H9 (cell line): ENCODE results near the gene MARCHF10. TPM values are rescaled to one million over a fixed set of nuclear protein-coding genes. Genes with fewer than 3 reads are reported as not detected.

Experiments
- DNase-seq: peaks from one replicate; pipeline ENCODE4 v3.0.0-alpha.2; 2017
- H2AFZ ChIP-seq: one replicate; pipeline ENCODE4 v1.6.1; 2013; ENCODE audit warnings: mild to moderate bottlenecking, low read length, control low read depth, moderate library complexity
- H2AK5ac ChIP-seq: 2 replicates; pipeline ENCODE4 v1.6.1; 2013; ENCODE audit warnings: low read length, control low read depth, mixed read lengths; ENCODE audit not compliant: insufficient read length
- H2BK120ac ChIP-seq: one replicate; pipeline ENCODE4 v1.6.1; 2013; ENCODE audit warnings: low read depth, mild to moderate bottlenecking, low read length, control low read depth, inconsistent platforms; ENCODE audit not compliant: poor library complexity, severe bottlenecking
- H2BK12ac ChIP-seq: 2 replicates; pipeline ENCODE4 v1.6.1; 2013; ENCODE audit warnings: low read length, control low read depth, mixed read lengths, low read depth; ENCODE audit not compliant: insufficient read length
- H2BK15ac ChIP-seq: 2 replicates; pipeline ENCODE4 v1.6.1; 2013; ENCODE audit warnings: low read depth, low read length, control low read depth
- H2BK20ac ChIP-seq: one replicate; pipeline ENCODE4 v1.6.1; 2013; ENCODE audit warnings: low read depth, mild to moderate bottlenecking, low read length, control low read depth, inconsistent platforms; ENCODE audit not compliant: poor library complexity, severe bottlenecking
- H2BK5ac ChIP-seq: 2 replicates; pipeline ENCODE4 v1.6.1; 2013; ENCODE audit warnings: low read length, control low read depth, mixed read lengths; ENCODE audit not compliant: insufficient read length
- H3K14ac ChIP-seq: 2 replicates; pipeline ENCODE4 v1.6.1; 2013; ENCODE audit warnings: low read length, control low read depth; ENCODE audit not compliant: insufficient read depth
- H3K18ac ChIP-seq: 2 replicates; pipeline ENCODE4 v1.6.1; 2013; ENCODE audit warnings: low read depth, mild to moderate bottlenecking, mixed read lengths, low read length, control low read depth; ENCODE audit not compliant: insufficient read length
- H3K23ac ChIP-seq: 2 replicates; pipeline ENCODE4 v1.6.1; 2013; ENCODE audit warnings: low read length, control low read depth, mixed read lengths, low read depth; ENCODE audit not compliant: insufficient read length
- H3K23me2 ChIP-seq: 2 replicates; pipeline ENCODE4 v1.6.1; 2013; ENCODE audit warnings: low read depth, mild to moderate bottlenecking, mixed read lengths, low read length, control low read depth; ENCODE audit not compliant: insufficient read length, poor library complexity, severe bottlenecking
- H3K27ac ChIP-seq: 2 replicates; pipeline ENCODE4 v1.5.1; 2013; ENCODE audit warnings: low read length, control low read depth, mixed read lengths, low read depth; ENCODE audit not compliant: insufficient read length
- H3K27me3 ChIP-seq: 2 replicates; pipeline ENCODE4 v1.6.1; 2013; ENCODE audit warnings: low read length, control low read depth, inconsistent platforms; ENCODE audit not compliant: insufficient read depth
- H3K4ac ChIP-seq: 2 replicates; pipeline ENCODE4 v1.6.1; 2013; ENCODE audit warnings: low read depth, mild to moderate bottlenecking, control low read depth, inconsistent platforms, low read length, moderate library complexity
- H3K4me1 ChIP-seq: 2 replicates; pipeline ENCODE4 v1.6.1; 2013; ENCODE audit warnings: low read length, control low read depth, inconsistent platforms; ENCODE audit not compliant: insufficient read depth
- H3K4me2 ChIP-seq: 2 replicates; pipeline ENCODE4 v1.6.1; 2013; ENCODE audit warnings: low read length, control low read depth, mixed read lengths; ENCODE audit not compliant: insufficient read length, insufficient read depth
- H3K56ac ChIP-seq: 2 replicates; pipeline ENCODE4 v1.6.1; 2013; ENCODE audit warnings: low read depth, mild to moderate bottlenecking, mixed read lengths, low read length, control low read depth; ENCODE audit not compliant: insufficient read length
- H3K79me1 ChIP-seq: 2 replicates; pipeline ENCODE4 v1.6.1; 2013; ENCODE audit warnings: low read depth, mild to moderate bottlenecking, moderate library complexity, low read length, control low read depth, inconsistent platforms; ENCODE audit not compliant: insufficient read depth, poor library complexity, severe bottlenecking
- H3K79me2 ChIP-seq: 2 replicates; pipeline ENCODE4 v1.6.1; 2013; ENCODE audit warnings: low read length, control low read depth, inconsistent platforms; ENCODE audit not compliant: insufficient read depth
- H3K9ac ChIP-seq: 2 replicates; pipeline ENCODE4 v1.6.1; 2013; ENCODE audit warnings: low read length, control low read depth, mixed read lengths; ENCODE audit not compliant: insufficient read length; ENCODE audit errors: extremely low read depth
- H3K9me3 ChIP-seq: one replicate; pipeline ENCODE4 v1.6.1; 2013; ENCODE audit warnings: low read depth, low read length, inconsistent platforms; ENCODE audit not compliant: control insufficient read depth
- H3T11ph ChIP-seq: one replicate; pipeline ENCODE4 v1.6.1; 2013; ENCODE audit warnings: mild to moderate bottlenecking, low read length, control low read depth, inconsistent platforms
- H4K20me1 ChIP-seq: one replicate; pipeline ENCODE4 v1.6.1; 2013; ENCODE audit not compliant: control insufficient read depth, insufficient read length, insufficient read depth
- H4K5ac ChIP-seq: 2 replicates; pipeline ENCODE4 v1.6.1; 2013; ENCODE audit warnings: low read depth, mild to moderate bottlenecking, mixed read lengths, low read length, control low read depth; ENCODE audit not compliant: insufficient read length
- H4K8ac ChIP-seq: replicated peaks from 2 replicates; pipeline ENCODE4 v1.6.1; 2013; ENCODE audit warnings: low read length, control low read depth, mixed read lengths, low read depth; ENCODE audit not compliant: insufficient read length
- H4K91ac ChIP-seq: 2 replicates; pipeline ENCODE4 v1.6.1; 2013; ENCODE audit warnings: low read depth, mild to moderate bottlenecking, moderate library complexity, mixed read lengths, low read length, control low read depth; ENCODE audit not compliant: insufficient read length
- H3K27ac Mint-ChIP-seq, 3 experiments: 2 replicates in 2 of 3; 3 replicates in 1 of 3; pipeline ENCODE4 v1.8.0; 2020 to 2021; ENCODE audit warnings: mixed read lengths in 3 of 3, mild to moderate bottlenecking in 1 of 3, moderate library complexity in 1 of 3
- H3K27me3 Mint-ChIP-seq: 2 replicates; pipeline ENCODE4 v1.8.0; 2021; ENCODE audit warnings: low read depth, mild to moderate bottlenecking, moderate library complexity, mixed read lengths
- H3K36me3 Mint-ChIP-seq, 3 experiments: 2 replicates in 2 of 3; 3 replicates in 1 of 3; pipeline ENCODE4 v1.8.0; 2020 to 2021; ENCODE audit warnings: low read depth in 3 of 3, mixed read lengths in 3 of 3; ENCODE audit not compliant: insufficient read depth in 1 of 3
- H3K4me1 Mint-ChIP-seq, 2 experiments: 2 replicates each; pipeline ENCODE4 v1.8.0; 2020; ENCODE audit warnings: mixed read lengths in 2 of 2
- H3K4me3 Mint-ChIP-seq, 2 experiments: 2 replicates in 1 of 2; 3 replicates in 1 of 2; pipeline ENCODE4 v1.8.0; 2020 to 2021; ENCODE audit warnings: mild to moderate bottlenecking in 2 of 2, mixed read lengths in 2 of 2, moderate library complexity in 1 of 2
- H3K9me3 Mint-ChIP-seq, 2 experiments: 2 replicates in 1 of 2; 3 replicates in 1 of 2; pipeline ENCODE4 v1.8.0; 2020; ENCODE audit warnings: mild to moderate bottlenecking in 2 of 2, mixed read lengths in 2 of 2, moderate library complexity in 1 of 2
- WGBS: extraction: QIAGEN DNeasy Blood & Tissue Kit; methylation state at CpG from one replicate; pipeline ENCODE4 v1.1.7; 2013; ENCODE audit warnings: missing lambda C conversion rate, low lambda C conversion rate, mixed read lengths; ENCODE audit not compliant: insufficient read length; ENCODE audit errors: extremely low coverage; 5-methylcytosine and 5-hydroxymethylcytosine counted together
- total RNA-seq: library from RNA; stranded (reverse); gene quantifications from 2 replicates; pipeline ENCODE4 v1.2.1, GENCODE V29; 2021
- TF ChIP-seq, protein P1 (sequence below): fragments of 200-600 bp; sonication (generic); conservative IDR thresholded peaks from 3 replicates; pipeline ENCODE4 v1.8.0; 2021; ENCODE audit warnings: antibody characterized with exemption, mild to moderate bottlenecking

The MARCHF10 gene
- total RNA-seq, 1 experiment from 2014 or later: not detected

DNA sequence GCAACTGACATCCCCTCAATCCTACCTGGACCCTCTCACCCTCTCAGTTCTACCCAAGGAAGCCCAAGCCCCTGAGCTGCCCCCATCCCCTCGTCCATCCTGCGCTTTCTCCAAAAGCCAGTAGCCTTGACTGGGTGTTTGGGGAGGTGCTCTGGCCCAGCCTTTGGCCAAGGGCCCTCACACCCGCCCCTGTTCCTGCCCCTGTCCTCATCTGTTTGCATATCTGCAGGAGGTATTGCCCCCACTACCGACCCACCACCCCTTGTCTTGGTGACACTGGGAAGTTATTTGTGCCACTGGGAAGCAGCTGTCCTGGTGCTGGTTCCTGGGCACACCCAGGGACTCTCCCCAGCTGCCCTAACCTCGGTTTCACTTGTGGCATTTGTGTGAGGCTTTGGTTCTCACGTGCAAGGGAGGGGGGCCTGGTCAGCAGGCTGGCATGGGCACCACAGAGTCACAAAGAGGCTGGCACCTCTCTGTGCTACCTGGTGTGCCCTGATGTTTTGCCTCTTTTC lies 105.3 kb downstream of the MARCHF10 start:
- DNase-seq: no peak
- TF ChIP-seq, protein P1, sequence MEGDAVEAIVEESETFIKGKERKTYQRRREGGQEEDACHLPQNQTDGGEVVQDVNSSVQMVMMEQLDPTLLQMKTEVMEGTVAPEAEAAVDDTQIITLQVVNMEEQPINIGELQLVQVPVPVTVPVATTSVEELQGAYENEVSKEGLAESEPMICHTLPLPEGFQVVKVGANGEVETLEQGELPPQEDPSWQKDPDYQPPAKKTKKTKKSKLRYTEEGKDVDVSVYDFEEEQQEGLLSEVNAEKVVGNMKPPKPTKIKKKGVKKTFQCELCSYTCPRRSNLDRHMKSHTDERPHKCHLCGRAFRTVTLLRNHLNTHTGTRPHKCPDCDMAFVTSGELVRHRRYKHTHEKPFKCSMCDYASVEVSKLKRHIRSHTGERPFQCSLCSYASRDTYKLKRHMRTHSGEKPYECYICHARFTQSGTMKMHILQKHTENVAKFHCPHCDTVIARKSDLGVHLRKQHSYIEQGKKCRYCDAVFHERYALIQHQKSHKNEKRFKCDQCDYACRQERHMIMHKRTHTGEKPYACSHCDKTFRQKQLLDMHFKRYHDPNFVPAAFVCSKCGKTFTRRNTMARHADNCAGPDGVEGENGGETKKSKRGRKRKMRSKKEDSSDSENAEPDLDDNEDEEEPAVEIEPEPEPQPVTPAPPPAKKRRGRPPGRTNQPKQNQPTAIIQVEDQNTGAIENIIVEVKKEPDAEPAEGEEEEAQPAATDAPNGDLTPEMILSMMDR: no peak
- H3K18ac ChIP-seq: no peak overlapping the region
- no peak overlapping the region for H3K9ac ChIP-seq
- no peak overlapping the region for H3K4me2 ChIP-seq
- H3K23ac ChIP-seq: no peak overlapping the region
- no peaks in the 10 kb centered on the region for H3K9me3 ChIP-seq
- Mint-ChIP-seq H3K27ac (no peak overlapping the region), H3K36me3 (peaks cover 0 to 7% (median 7%) of the 10 kb centered on the region in 3 experiments; a peak in 5 of 7 replicates), H3K4me3 (no peak overlapping the region), H3K9me3 (peaks cover 3 to 6% of the 10 kb centered on the region in 2 experiments; a peak in 3 of 5 replicates), H3K4me1 (peaks cover 27 to 32% of the 10 kb centered on the region in 2 experiments), H3K27me3 (peaks cover 36% of the 10 kb centered on the region)
- H2AK5ac ChIP-seq: no peak overlapping the region
- no peaks in the 10 kb centered on the region for H3K79me2 ChIP-seq
- no peaks in the 10 kb centered on the region for H3K79me1 ChIP-seq
- no CpG with 5 or more reads among the region's 6 CpGs for WGBS
- no peak overlapping the region for H3K56ac ChIP-seq
- H3K14ac ChIP-seq: no peak overlapping the region
- no peak overlapping the region for H3K27ac ChIP-seq
- H3T11ph ChIP-seq: no peak overlapping the region
- no peak overlapping the region for H4K91ac ChIP-seq
- peaks cover 17% of the 10 kb centered on the region for H3K23me2 ChIP-seq
- no peak overlapping the region for H2BK15ac ChIP-seq
- no peaks in the 10 kb centered on the region; the same call in 1 of the 2 replicates for H3K27me3 ChIP-seq
- H4K5ac ChIP-seq: no peak overlapping the region
- H4K20me1 ChIP-seq: no peaks in the 10 kb centered on the region
- H2BK12ac ChIP-seq: no peak overlapping the region
- H3K4me1 ChIP-seq: peaks cover 5% of the 10 kb centered on the region
- no peak overlapping the region for H4K8ac ChIP-seq
- H3K4ac ChIP-seq: no peak overlapping the region
- H2BK20ac ChIP-seq: no peak overlapping the region
- no peak overlapping the region for H2AFZ ChIP-seq
- H2BK120ac ChIP-seq: no peak overlapping the region
- H2BK5ac ChIP-seq: no peak overlapping the region
